ENCODE measurements around the gene NUP210L.

GRCh38 chr1:154129391-154129970 lies 25.4 kb downstream of the NUP210L start:
- TF ChIP-seq CTCF (conservative IDR thresholded peaks at IDR 0.05; ENCODE audit: low read depth in 2 of 2) = no peak
- TF ChIP-seq REST (IDR thresholded peaks at IDR 0.05; ENCODE audit: unreplicated experiment) = no peak
- no peak for TF ChIP-seq CREB1 (CRISPR knock-in tag; IDR thresholded peaks at IDR 0.05; ENCODE audit: low read depth)
- no peak for TF ChIP-seq POLR2AphosphoS5 (IDR thresholded peaks at IDR 0.05; ENCODE audit: low read depth)
- TF ChIP-seq EZH2 (IDR thresholded peaks at IDR 0.05; ENCODE audit: low read depth, unreplicated experiment) = no peak
- no peak for TF ChIP-seq ZNF331 (CRISPR knock-in tag; IDR thresholded peaks at IDR 0.05; ENCODE audit: low read depth)
- no peak for TF ChIP-seq EZH2phosphoT487 (IDR thresholded peaks at IDR 0.05; ENCODE audit: unreplicated experiment)
- no peak for TF ChIP-seq ZNF114 (CRISPR knock-in tag; IDR thresholded peaks at IDR 0.05)
